ENCODE results near the gene KMT2C.
"Not testable (repeated sequence)": the region's sequence is repeated elsewhere in the genome, so short reads cannot be mapped to it uniquely, and the experiment has no call there.

The KMT2C gene

GRCh38 chr7:152441810-152442209, 6.0 kb upstream of the KMT2C start:
- not testable (repeated sequence) for DNase-seq (ENCODE audit: low spot score)

- DNase-seq (ENCODE audit: low spot score): not testable (repeated sequence)
These were observed 5.4 kb upstream of the KMT2C start for GRCh38 chr7:152441168-152441567.

DNA sequence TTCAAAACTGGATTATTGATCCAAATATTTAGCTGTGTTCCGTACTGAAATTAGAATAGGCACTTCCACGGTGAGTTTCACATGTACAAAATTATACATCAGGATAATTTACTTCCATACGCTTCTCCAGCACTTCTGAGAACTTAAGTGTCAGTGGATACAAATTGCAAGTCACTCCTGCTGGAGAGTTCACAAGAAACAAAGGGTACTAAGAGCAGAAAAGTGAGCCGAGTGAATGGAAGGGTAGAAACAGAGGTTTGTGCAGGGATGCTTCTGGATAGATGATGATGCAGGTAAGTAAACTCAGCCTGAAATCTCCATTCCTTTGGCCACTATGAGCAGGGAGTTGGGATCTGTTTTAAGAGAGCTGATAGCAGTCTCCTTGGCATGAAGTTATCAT, 2.2 kb upstream of the KMT2C start:
- DNase-seq (ENCODE audit: low spot score): not testable (repeated sequence)

DNA sequence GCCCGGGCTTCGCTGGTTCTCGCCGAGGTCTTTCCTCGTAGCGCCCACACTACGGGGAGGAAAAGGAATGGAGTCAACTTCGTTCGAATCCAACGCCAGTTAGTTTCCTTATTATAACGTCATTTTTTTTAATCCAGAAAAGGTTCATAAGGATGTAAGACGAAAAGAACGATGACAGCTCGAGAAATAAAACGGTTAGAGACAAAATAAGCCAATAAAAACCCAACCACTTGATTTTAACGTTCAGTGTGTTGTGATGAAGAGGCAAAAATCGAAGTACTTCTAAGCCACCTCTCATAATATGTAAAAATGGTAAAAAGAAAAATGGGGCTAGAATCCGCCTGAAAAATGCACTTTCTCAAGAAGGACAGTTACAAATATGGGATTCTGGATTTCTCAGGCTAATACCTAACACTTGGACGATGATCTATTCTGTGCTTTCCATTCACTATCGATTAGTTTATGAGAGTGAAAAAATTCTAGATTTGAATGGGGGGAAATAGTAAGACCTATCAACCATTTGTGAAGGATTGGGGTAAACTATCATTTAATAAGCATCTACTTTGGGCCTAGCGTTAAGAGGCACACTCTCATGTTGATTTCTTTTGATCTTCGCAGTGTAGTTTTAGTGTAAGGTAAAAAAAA, 1.2 kb upstream of the KMT2C start:
- DNase-seq (ENCODE audit: low spot score): not testable (repeated sequence)

- peak; percentile 96 for DNase-seq (ENCODE audit: low spot score)
These were observed 518 bp upstream of the KMT2C start for GRCh38 chr7:152436111-152436930.

DNA sequence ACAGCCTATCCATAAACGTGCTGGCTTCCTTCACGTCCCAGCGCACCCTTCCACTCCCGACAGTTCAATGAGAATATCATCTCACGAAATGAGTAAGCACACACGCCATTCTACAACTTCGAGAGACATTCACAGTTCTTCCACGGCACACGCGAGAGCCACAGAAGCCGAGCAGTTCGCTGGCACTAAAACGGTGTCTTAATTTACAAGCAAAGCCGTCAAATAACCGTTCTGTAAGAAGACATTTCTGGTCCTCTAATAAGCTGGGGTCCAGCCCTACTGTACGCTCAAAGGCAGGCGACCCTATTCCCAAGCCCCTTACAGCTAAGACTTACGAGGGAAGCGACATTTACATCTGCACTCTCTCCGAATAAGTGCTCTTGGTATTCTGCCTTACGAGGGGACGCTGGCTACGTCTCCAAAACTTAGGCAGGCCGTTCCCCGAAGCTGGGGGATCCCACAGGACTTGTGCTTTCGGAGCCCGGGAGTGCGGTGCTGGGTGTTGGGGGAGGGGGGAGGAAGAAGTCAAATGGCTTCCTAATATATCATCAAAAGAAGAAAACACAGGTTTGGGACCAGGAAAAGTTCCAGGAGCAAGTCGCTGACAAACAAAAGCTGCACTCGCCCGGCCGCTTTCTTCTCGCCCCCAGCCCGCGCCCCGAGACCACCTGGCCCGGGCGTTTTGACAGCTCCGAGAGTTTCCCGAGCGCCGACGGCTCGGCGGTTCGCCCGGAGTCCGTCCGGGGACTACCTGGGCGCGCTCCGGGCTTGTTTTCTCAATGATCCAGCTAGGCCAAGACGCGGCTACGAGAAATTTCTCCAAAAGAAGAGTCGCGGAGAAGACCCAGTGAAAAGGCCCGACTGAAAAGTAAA, 1.1 kb downstream of the KMT2C start:
- not testable (repeated sequence) for DNase-seq (ENCODE audit: low spot score)

DNA sequence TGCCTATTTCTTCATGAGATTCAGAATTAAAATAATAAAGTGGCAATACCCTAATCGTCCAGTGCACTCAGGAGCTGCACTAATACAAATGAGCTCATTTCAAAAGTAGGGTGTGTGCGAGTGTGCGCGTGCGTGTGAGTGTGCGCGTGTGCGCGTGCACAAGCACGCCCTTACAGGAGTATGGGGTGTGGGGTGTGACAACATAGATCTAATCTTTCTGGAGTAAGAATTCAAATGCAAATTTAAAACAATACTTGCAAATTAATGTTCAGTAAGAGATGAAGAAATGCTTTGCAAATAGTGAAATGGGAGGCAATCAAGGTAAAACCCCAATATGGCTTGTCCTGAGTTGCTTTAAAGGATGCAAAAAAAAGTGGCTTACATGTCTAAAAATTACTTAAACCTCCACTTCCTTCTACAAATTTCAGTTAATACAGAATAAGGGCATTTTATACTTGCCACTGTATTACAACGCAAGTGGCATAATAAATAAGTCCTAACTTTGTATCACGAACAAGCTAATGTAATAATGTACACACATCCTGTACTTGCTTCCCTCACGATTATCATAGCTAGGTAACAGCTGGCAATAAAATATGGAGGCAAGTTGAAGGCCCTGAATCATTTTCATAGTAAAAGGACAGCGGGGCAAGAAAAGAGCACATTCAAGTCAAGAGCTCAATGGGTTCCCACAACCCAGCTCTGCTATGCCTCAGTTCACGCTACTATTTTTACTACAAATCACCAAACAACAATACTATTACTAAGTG, 1.9 kb downstream of the KMT2C start:
- DNase-seq (ENCODE audit: low spot score): not testable (repeated sequence)

DNA sequence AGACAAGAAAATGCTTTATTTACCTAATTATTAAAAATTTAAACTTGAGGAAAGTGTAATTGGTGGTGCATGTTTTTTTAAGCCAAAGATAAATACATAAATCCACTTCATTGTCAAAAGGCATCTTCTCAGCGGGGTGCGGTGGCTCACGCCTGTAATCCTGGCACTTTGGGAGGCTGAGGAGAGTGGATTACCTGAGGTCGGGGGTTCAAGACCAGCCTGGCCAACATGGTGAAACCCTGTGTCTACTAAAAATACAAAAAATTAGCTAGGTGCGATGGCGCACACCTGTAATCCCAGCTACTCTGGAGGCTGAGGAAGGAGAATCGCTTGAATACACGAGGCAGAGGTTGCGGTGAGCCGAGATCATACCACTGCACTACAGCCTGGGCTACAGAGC, 3.1 kb downstream of the KMT2C start:
- not testable (repeated sequence) for DNase-seq (ENCODE audit: low spot score)

GRCh38 chr7:152430854-152431253, 4.9 kb downstream of the KMT2C start:
- no peak for DNase-seq (ENCODE audit: low spot score)

DNA sequence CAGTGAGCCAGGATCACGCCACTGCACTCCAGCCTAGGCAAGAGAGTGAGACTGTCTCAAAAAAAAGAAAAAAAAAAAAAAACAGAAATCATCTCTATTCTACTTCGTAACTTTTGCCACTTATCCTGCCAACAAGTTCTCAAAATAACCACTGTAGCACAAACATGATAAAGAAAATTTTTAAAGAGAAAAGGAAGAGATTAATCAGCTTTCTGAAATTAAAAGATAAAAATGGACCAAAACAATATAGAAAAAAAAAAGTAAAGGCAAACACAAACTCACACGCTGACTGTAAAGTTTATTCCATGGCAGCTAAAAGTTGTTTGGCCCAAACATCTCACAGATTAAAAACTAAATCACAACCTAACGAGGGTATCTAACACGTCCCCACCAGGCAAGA, 5.7 kb downstream of the KMT2C start:
- DNase-seq (ENCODE audit: low spot score): not testable (repeated sequence)

- DNase-seq (ENCODE audit: low spot score): peak; percentile 52
These were observed 11.3 kb downstream of the KMT2C start for GRCh38 chr7:152424348-152425108.

GRCh38 chr7:152423991-152424347, 11.8 kb downstream of the KMT2C start:
- DNase-seq (ENCODE audit: low spot score): no peak

DNA sequence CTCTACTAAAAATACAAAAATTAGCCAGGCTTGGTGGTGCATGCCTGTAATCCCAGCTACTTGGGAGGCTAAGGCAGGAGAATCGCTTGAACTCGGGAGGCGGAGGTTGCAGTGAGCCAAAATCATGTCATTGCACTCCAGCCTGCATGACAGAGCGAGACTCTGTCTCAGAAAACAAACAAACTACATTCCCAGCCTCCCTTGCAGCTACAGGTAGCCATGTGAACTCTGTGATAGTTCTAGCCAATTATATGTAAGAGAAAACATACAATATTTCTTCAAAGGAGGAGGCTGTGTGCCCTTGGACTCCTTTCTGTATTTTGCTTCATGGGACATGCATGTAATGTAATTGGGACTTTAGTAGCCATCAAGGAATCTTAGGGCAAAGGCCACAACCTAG, 12.6 kb downstream of the KMT2C start:
- not testable (repeated sequence) for DNase-seq (ENCODE audit: low spot score)

DNA sequence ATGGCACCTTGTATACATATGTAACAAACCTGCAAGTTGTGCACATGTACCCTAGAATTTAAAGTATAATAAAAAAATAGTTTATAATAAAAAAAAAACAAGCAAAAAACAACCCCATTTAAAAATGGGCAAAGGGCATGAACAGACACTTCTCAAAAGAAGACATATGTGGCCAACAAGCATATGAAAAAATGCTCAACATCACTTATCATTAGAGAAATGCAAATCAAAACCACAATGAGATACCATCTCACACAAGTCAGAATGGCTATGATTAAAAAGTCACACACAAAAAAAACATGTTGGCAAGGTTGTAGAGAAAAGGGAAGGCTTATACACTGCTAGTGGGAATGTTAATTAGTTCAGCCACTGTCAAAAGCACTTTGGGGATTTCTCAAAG, 14.9 kb downstream of the KMT2C start:
- DNase-seq (ENCODE audit: low spot score): not testable (repeated sequence)

- no peak for DNase-seq (ENCODE audit: low spot score)
These were observed 16.1 kb downstream of the KMT2C start for GRCh38 chr7:152419473-152420429.

DNA sequence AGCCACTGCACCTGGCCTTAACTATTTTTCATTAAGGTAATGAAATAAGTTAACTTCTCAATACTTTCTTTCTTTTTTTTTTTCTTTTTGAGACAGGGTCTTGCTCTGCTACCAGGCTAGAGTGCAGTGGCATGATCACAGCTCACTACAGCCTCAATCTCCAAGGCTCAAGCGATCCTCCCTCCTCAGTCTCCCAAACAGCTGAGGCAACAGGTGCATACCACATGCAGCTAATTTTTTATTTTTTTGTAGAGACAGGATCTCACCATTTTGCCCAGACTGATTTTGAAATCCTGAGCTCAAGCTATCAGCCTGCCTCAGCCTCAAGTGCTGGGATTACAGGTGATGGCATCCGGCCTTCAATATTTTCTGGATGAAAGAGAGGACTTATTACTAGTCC, 21.0 kb downstream of the KMT2C start:
- DNase-seq (ENCODE audit: low spot score): no peak

- DNase-seq (ENCODE audit: low spot score): no peak
These were observed 24.4 kb downstream of the KMT2C start for GRCh38 chr7:152411389-152411788.

DNA sequence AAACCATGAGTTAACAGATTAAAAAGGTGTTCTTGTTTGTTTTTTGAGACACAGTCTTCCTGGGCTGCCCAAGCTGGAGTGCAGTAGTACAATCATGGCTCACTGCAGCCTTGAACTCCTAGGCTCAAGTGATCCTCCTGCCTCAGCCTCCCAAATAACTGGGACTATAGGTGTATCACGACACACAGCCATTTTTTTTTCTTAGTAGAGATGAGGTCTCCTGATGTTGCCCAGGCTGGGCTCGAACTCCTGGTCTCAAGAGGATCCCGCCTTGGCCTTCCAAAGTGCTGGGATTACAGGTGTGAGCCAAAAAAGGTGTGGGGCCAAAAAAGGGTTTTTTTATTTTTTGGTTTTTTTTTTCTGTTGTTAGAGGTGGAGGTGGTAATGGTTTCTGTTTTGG, 29.3 kb downstream of the KMT2C start:
- no peak for DNase-seq (ENCODE audit: low spot score)

DNA sequence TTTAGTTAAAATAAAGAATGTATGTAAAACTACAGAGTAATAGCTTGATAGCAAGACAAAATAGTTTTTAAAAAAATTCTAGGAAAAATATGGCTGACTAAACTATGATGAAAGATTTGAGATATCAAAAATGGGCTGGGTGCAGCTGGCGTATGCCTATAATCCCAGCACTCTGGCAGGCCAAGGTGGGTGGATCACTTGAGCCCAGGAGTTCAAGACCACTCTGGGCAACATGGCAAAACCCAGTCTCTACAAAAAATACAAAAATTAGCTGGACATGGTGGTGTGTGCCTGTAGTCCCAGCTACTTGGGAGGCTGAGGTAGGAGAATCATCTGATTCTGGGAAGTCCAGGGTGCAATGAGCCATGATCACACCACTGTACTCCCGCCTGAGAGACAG, 29.8 kb downstream of the KMT2C start:
- DNase-seq (ENCODE audit: low spot score): not testable (repeated sequence)

- peak; percentile 20 for DNase-seq (ENCODE audit: low spot score)
These were observed 32.1 kb downstream of the KMT2C start for GRCh38 chr7:152403726-152404125.
